COLO829 (cell line): Measurements from ENCODE around the gene PLA2R1.
"Not testable (repeated sequence)": the region's sequence is repeated elsewhere in the genome, so short reads cannot be mapped to it uniquely, and the experiment has no call there.

ENCODE experiments used
- DNase-seq: peaks from one replicate; pipeline ENCODE4 v3.0.0; 2012; ENCODE audit warnings: low spot score

The PLA2R1 gene

GRCh38 chr2:160063879-160064612 lies 1.6 kb upstream of the PLA2R1 start:
- no peak for DNase-seq

GRCh38 chr2:160063271-160063670 lies 856 bp upstream of the PLA2R1 start:
- DNase-seq: no peak

GRCh38 chr2:160061944-160062291 lies 497 bp downstream of the PLA2R1 start:
- no peak for DNase-seq

- DNase-seq: no peak
Measured at GRCh38 chr2:160061533-160061932, 882 bp downstream of the PLA2R1 start.

- DNase-seq: no peak
Measured at GRCh38 chr2:160060297-160060696, 2.1 kb downstream of the PLA2R1 start.

- no peak for DNase-seq
Measured at GRCh38 chr2:160057356-160057755, 5.1 kb downstream of the PLA2R1 start.

- DNase-seq: no peak
Measured at GRCh38 chr2:160055726-160056108, 6.7 kb downstream of the PLA2R1 start.

- no peak for DNase-seq
Measured at GRCh38 chr2:160054984-160055725, 7.3 kb downstream of the PLA2R1 start.

GRCh38 chr2:160053946-160054345 lies 8.5 kb downstream of the PLA2R1 start:
- DNase-seq: no peak

- DNase-seq: no peak
Measured at GRCh38 chr2:160052531-160052930, 9.9 kb downstream of the PLA2R1 start.

- no peak for DNase-seq
Measured at GRCh38 chr2:160051371-160051800, 11.0 kb downstream of the PLA2R1 start.

GRCh38 chr2:160050147-160050546 lies 12.3 kb downstream of the PLA2R1 start:
- DNase-seq: no peak

- no peak for DNase-seq
Measured at GRCh38 chr2:160045703-160046210, 16.7 kb downstream of the PLA2R1 start.

GRCh38 chr2:160044728-160045127 lies 17.7 kb downstream of the PLA2R1 start:
- no peak for DNase-seq

GRCh38 chr2:160043265-160043664 lies 19.1 kb downstream of the PLA2R1 start:
- no peak for DNase-seq

GRCh38 chr2:160042054-160042453 lies 20.4 kb downstream of the PLA2R1 start:
- DNase-seq: no peak

- DNase-seq: no peak
Measured at GRCh38 chr2:160041091-160041490, 21.3 kb downstream of the PLA2R1 start.

GRCh38 chr2:160039166-160039903 lies 23.1 kb downstream of the PLA2R1 start:
- no peak for DNase-seq

- not testable (repeated sequence) for DNase-seq
Measured at GRCh38 chr2:160038662-160039061, 23.8 kb downstream of the PLA2R1 start.

- DNase-seq: no peak
Measured at GRCh38 chr2:160036736-160037135, 25.7 kb downstream of the PLA2R1 start.

GRCh38 chr2:160035125-160035524 lies 27.3 kb downstream of the PLA2R1 start:
- DNase-seq: no peak

- no peak for DNase-seq
Measured at GRCh38 chr2:160034396-160034795, 28.0 kb downstream of the PLA2R1 start.
